Measurements from ENCODE around the gene NOS2. TPM values are rescaled to one million over a fixed set of nuclear protein-coding genes. Genes with fewer than 3 reads are reported as not detected.
"Not testable (repeated sequence)": the region's sequence is repeated elsewhere in the genome, so short reads cannot be mapped to it uniquely, and the experiment has no call there.

NOS2 gene
- total RNA-seq, 1 donor from 2014 or later: not detected

GRCh38 chr17:27834571-27834970, 34.2 kb upstream of the NOS2 start:
- Mint-ChIP-seq H3K4me1 (ENCODE audit: low read depth) (peaks cover 5% of the 10 kb centered on the region), H3K27me3 (ENCODE audit: low read depth) (no peaks in the 10 kb centered on the region), H3K27ac (no peak overlapping the region), H3K9me3 (peaks cover 3% of the 10 kb centered on the region), H3K4me3 (ENCODE audit: low read depth) (no peak overlapping the region), H3K36me3 (ENCODE audit: low read depth) (no peaks in the 10 kb centered on the region)
- DNase-seq (ENCODE audit: low spot score): no peak
- intact Hi-C loops (cut with micrococcal nuclease): no loop called here

- no peak overlapping the region for H3K27ac Mint-ChIP-seq
- H3K36me3 Mint-ChIP-seq (ENCODE audit: low read depth): no peaks in the 10 kb centered on the region
- intact Hi-C loops (cut with micrococcal nuclease): no loop called here
- peaks cover 3% of the 10 kb centered on the region for H3K9me3 Mint-ChIP-seq
- no peak overlapping the region for H3K4me3 Mint-ChIP-seq (ENCODE audit: low read depth)
- peaks cover 7% of the 10 kb centered on the region for H3K27me3 Mint-ChIP-seq (ENCODE audit: low read depth)
- DNase-seq (ENCODE audit: low spot score): no peak
- peaks cover 5% of the 10 kb centered on the region for H3K4me1 Mint-ChIP-seq (ENCODE audit: low read depth)
Measured at GRCh38 chr17:27832831-27833230, 32.5 kb upstream of the NOS2 start.

- H3K27ac Mint-ChIP-seq; H3K4me1 Mint-ChIP-seq (ENCODE audit: low read depth); DNase-seq (ENCODE audit: low spot score); H3K36me3 Mint-ChIP-seq (ENCODE audit: low read depth); H3K4me3 Mint-ChIP-seq (ENCODE audit: low read depth); H3K27me3 Mint-ChIP-seq (ENCODE audit: low read depth); intact Hi-C loops (cut with micrococcal nuclease); H3K9me3 Mint-ChIP-seq: not testable (repeated sequence)
Measured at GRCh38 chr17:27829888-27830287, 29.6 kb upstream of the NOS2 start.

DNA sequence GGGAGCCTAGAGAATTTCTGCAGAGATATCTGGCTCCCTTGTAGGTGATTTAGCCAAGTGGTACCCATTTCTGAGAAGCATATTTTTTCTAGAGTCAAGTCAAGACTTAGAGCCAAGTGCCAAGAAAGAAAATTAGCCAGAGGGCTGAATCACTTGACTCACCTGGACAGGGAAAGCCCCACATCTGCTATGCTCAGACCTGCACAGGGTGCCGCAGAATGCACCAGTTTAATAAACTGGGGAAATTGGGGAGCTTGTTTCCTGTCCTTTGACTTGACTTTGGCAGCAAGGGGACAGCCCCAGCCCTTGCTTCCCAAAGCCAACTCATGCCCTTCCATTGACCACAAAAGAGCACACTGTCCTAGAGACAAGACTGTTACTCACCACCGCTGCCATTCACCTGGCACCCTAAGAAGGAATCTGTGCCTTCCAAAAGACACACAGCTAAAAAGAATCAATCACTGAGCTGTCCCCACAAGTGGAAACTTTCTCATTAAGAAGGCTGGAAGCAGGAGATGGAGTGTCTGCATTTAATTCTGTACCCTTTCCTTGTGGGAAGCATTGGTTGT, 28.9 kb upstream of the NOS2 start:
- H3K27ac Mint-ChIP-seq; H3K27me3 Mint-ChIP-seq (ENCODE audit: low read depth); H3K36me3 Mint-ChIP-seq (ENCODE audit: low read depth); H3K4me3 Mint-ChIP-seq (ENCODE audit: low read depth); H3K9me3 Mint-ChIP-seq; intact Hi-C loops (cut with micrococcal nuclease); H3K4me1 Mint-ChIP-seq (ENCODE audit: low read depth); DNase-seq (ENCODE audit: low spot score): not testable (repeated sequence)

- intact Hi-C loops (cut with micrococcal nuclease): no loop called here
- peaks cover 8% of the 10 kb centered on the region for H3K27me3 Mint-ChIP-seq (ENCODE audit: low read depth)
- no peak overlapping the region for H3K4me3 Mint-ChIP-seq (ENCODE audit: low read depth)
Measured at GRCh38 chr17:27825459-27825858, 25.1 kb upstream of the NOS2 start.

GRCh38 chr17:27824745-27825144, 24.4 kb upstream of the NOS2 start:
- intact Hi-C loops (cut with micrococcal nuclease): no loop called here
- peaks cover 3% of the 10 kb centered on the region for H3K36me3 Mint-ChIP-seq (ENCODE audit: low read depth)
- no peaks in the 10 kb centered on the region for H3K4me1 Mint-ChIP-seq (ENCODE audit: low read depth)
- H3K4me3 Mint-ChIP-seq (ENCODE audit: low read depth): no peak overlapping the region
- no peak overlapping the region for H3K27ac Mint-ChIP-seq
- peaks cover 20% of the 10 kb centered on the region for H3K9me3 Mint-ChIP-seq
- peaks cover 8% of the 10 kb centered on the region for H3K27me3 Mint-ChIP-seq (ENCODE audit: low read depth)
- no peak for DNase-seq (ENCODE audit: low spot score)

More at GRCh38 chr17:27825459-27825858, 25.1 kb upstream of the NOS2 start:
- Mint-ChIP-seq H3K27ac (no peak overlapping the region), H3K4me1 (ENCODE audit: low read depth) (no peaks in the 10 kb centered on the region), H3K36me3 (ENCODE audit: low read depth) (peaks cover 3% of the 10 kb centered on the region), H3K9me3 (peaks cover 19% of the 10 kb centered on the region)
- DNase-seq (ENCODE audit: low spot score): no peak

DNA sequence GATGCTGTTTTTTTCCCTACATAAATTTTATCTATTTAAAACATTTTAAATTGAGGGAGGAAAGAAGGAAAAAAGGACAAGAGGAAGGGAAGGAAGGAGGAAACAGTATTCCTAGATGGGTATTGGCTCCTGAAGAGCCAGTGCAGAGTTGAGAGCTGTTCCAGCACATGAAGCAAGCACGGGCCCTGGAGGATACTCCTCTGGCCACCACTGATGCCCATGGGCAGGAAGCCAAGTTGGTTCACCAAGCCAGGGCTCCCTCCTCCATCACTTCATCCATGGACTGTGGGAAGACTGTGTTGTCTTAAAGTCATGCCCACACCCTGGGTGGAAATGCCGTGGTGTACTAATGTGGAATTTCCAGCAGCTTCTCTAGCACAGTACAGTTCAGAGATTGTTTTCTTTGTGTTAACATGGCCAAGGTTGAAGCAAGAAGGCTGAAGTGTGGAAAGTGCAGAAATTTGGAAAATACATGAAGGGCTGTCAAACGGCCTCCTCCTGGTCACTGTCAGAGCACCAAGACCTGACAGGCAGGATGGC, 23.9 kb upstream of the NOS2 start:
- Mint-ChIP-seq H3K27me3 (ENCODE audit: low read depth) (peaks cover 8% of the 10 kb centered on the region), H3K27ac (no peak overlapping the region), H3K36me3 (ENCODE audit: low read depth) (peaks cover 3% of the 10 kb centered on the region), H3K4me1 (ENCODE audit: low read depth) (no peaks in the 10 kb centered on the region), H3K4me3 (ENCODE audit: low read depth) (no peak overlapping the region), H3K9me3 (peaks cover 20% of the 10 kb centered on the region)
- no peak for DNase-seq (ENCODE audit: low spot score)
- intact Hi-C loops (cut with micrococcal nuclease): no loop called here

DNA sequence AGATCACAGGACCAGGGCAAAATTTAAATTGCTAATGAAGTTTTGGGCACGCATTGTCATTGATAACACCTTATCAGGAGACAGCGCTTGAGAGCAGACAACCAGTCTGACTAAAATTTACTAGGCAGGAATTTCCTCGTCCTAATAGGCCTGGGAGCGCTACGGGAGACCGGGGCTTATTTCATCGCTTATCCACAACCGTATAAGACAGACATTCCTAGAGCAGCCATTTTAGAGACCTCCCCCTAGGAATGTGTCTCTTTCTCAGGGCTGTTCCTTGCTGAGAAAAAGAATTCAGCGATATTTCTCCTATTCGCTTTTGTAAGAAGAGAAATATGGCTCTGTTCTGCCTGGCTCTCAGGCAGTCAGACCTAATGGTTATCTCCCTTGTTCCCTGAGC, 21.8 kb upstream of the NOS2 start:
- DNase-seq (ENCODE audit: low spot score); intact Hi-C loops (cut with micrococcal nuclease); H3K27me3 Mint-ChIP-seq (ENCODE audit: low read depth); H3K27ac Mint-ChIP-seq; H3K4me1 Mint-ChIP-seq (ENCODE audit: low read depth); H3K36me3 Mint-ChIP-seq (ENCODE audit: low read depth); H3K4me3 Mint-ChIP-seq (ENCODE audit: low read depth): not testable (repeated sequence)
- peaks cover 20% of the 10 kb centered on the region for H3K9me3 Mint-ChIP-seq

GRCh38 chr17:27821318-27821717, 21.0 kb upstream of the NOS2 start:
- intact Hi-C loops (cut with micrococcal nuclease): no loop called here
- Mint-ChIP-seq H3K4me1 (ENCODE audit: low read depth) (no peaks in the 10 kb centered on the region), H3K4me3 (ENCODE audit: low read depth) (no peak overlapping the region), H3K27ac (no peak overlapping the region), H3K9me3 (peaks cover 20% of the 10 kb centered on the region), H3K27me3 (ENCODE audit: low read depth) (no peaks in the 10 kb centered on the region), H3K36me3 (ENCODE audit: low read depth) (peaks cover 3% of the 10 kb centered on the region)
- DNase-seq (ENCODE audit: low spot score): no peak

- no peak overlapping the region for H3K4me3 Mint-ChIP-seq (ENCODE audit: low read depth)
- intact Hi-C loops (cut with micrococcal nuclease): no loop called here
- H3K9me3 Mint-ChIP-seq: peaks cover 24% of the 10 kb centered on the region
- no peaks in the 10 kb centered on the region for H3K27me3 Mint-ChIP-seq (ENCODE audit: low read depth)
- DNase-seq (ENCODE audit: low spot score): no peak
- peaks cover 3% of the 10 kb centered on the region for H3K36me3 Mint-ChIP-seq (ENCODE audit: low read depth)
- no peaks in the 10 kb centered on the region for H3K4me1 Mint-ChIP-seq (ENCODE audit: low read depth)
- H3K27ac Mint-ChIP-seq: no peak overlapping the region
Measured at GRCh38 chr17:27819145-27819544, 18.8 kb upstream of the NOS2 start.

- intact Hi-C loops (cut with micrococcal nuclease): no loop called here
- peaks cover 3% of the 10 kb centered on the region for H3K36me3 Mint-ChIP-seq (ENCODE audit: low read depth)
- H3K4me1 Mint-ChIP-seq (ENCODE audit: low read depth): no peaks in the 10 kb centered on the region
- H3K9me3 Mint-ChIP-seq: peaks cover 24% of the 10 kb centered on the region
- H3K27me3 Mint-ChIP-seq (ENCODE audit: low read depth): no peaks in the 10 kb centered on the region
- H3K27ac Mint-ChIP-seq: no peak overlapping the region
- no peak overlapping the region for H3K4me3 Mint-ChIP-seq (ENCODE audit: low read depth)
- no peak for DNase-seq (ENCODE audit: low spot score)
Measured at GRCh38 chr17:27818401-27819105, 18.2 kb upstream of the NOS2 start.

GRCh38 chr17:27817731-27818130, 17.4 kb upstream of the NOS2 start:
- no peaks in the 10 kb centered on the region for H3K27me3 Mint-ChIP-seq (ENCODE audit: low read depth)
- no peak overlapping the region for H3K27ac Mint-ChIP-seq
- no peaks in the 10 kb centered on the region for H3K4me1 Mint-ChIP-seq (ENCODE audit: low read depth)
- peaks cover 24% of the 10 kb centered on the region for H3K9me3 Mint-ChIP-seq
- no peak overlapping the region for H3K4me3 Mint-ChIP-seq (ENCODE audit: low read depth)
- no peak for DNase-seq (ENCODE audit: low spot score)
- intact Hi-C loops (cut with micrococcal nuclease): no loop called here
- H3K36me3 Mint-ChIP-seq (ENCODE audit: low read depth): peaks cover 3% of the 10 kb centered on the region

DNA sequence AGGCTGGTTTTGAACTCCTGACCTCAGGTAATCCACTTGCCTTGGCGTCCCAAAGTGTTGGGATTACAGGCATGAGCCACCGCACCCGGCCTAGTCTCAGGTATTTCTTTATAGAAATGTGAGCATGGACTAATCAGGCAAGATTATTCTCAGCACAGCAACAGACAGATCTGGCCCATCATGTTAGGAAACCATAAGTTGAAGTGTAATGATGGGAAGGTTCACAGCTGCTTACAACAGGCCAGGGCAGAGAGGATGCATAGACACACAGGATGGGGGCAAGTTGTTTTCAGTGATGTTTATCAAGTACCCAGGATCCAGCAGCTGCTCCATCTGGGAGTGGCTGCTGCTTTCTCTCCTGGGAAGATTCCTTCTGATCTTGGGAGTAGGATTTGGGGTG, 16.6 kb upstream of the NOS2 start:
- intact Hi-C loops (cut with micrococcal nuclease): no loop called here
- H3K9me3 Mint-ChIP-seq: peaks cover 19% of the 10 kb centered on the region
- H3K36me3 Mint-ChIP-seq (ENCODE audit: low read depth): peaks cover 3% of the 10 kb centered on the region
- H3K4me1 Mint-ChIP-seq (ENCODE audit: low read depth): no peaks in the 10 kb centered on the region
- H3K27me3 Mint-ChIP-seq (ENCODE audit: low read depth): no peaks in the 10 kb centered on the region
- DNase-seq (ENCODE audit: low spot score): no peak
- H3K4me3 Mint-ChIP-seq (ENCODE audit: low read depth): no peak overlapping the region
- H3K27ac Mint-ChIP-seq: no peak overlapping the region
